Medulla oblongata (tissue), 1 donor: Measurements from ENCODE around the gene BCAR3.
"Not testable (repeated sequence)": the region's sequence is repeated elsewhere in the genome, so short reads cannot be mapped to it uniquely, and the experiment has no call there.

ENCODE experiments used
- DNase-seq: peaks from one replicate; pipeline ENCODE4 v3.0.0-alpha.2; 2015; ENCODE audit errors: extremely low spot score

BCAR3 gene

DNA sequence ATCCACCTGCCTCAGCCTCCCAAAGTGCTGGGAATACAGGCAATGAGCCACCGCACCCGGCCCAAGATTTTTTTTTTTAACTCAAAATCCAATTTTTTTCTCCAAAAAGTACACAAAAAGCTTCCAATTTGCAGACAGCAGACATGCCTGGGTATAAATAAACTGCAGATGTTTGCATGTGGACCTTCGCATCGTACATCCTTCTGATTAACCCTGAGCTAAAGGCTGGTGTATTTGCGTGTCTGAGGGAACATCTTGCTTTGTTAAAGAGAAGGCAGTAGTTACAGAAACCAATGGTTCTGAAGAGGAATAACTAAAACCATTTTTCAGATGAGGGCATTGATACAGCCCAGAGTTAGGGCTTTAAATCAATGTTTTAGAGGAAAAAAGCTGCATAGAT is 12.7 kb downstream of the BCAR3 start:
- DNase-seq: no peak

DNA sequence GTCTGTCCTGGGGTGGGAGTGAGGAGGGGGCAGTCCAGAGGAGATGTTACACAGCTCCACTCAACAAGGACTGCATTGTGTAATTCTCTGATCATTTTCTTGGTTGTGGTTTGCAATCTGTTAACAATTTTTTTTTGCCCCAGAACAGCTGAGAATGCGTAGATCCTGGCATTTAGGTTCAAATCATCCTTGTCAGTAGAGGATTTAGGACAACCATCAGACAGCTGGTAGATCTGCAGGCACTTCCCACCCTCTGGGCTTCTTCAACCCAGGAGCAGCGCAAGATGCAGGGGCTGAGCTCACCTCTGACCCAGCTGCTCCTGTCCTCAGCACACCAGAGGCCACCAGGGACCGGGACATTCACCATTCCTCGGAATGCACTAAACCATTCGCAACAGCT is 13.5 kb downstream of the BCAR3 start:
- DNase-seq: no peak

DNA sequence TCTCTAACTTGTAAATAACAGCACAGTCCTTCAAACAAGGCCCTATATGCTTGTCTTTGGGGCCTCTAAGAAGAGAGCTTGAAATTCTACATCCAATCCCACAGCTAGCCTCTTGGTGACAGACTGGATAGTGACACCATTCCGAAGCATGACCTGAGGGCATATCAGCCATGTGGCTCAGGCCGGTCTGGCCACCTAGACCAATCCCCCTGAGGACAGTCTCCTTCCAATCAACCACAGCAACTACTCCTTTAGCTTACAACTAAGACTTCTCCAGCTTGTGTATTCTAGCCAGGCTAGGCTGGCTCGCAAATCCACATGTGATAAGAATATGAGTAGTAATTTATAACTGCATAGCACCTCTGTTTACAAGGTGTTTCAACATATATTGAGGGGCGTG is 14.0 kb downstream of the BCAR3 start:
- DNase-seq: no peak

DNA sequence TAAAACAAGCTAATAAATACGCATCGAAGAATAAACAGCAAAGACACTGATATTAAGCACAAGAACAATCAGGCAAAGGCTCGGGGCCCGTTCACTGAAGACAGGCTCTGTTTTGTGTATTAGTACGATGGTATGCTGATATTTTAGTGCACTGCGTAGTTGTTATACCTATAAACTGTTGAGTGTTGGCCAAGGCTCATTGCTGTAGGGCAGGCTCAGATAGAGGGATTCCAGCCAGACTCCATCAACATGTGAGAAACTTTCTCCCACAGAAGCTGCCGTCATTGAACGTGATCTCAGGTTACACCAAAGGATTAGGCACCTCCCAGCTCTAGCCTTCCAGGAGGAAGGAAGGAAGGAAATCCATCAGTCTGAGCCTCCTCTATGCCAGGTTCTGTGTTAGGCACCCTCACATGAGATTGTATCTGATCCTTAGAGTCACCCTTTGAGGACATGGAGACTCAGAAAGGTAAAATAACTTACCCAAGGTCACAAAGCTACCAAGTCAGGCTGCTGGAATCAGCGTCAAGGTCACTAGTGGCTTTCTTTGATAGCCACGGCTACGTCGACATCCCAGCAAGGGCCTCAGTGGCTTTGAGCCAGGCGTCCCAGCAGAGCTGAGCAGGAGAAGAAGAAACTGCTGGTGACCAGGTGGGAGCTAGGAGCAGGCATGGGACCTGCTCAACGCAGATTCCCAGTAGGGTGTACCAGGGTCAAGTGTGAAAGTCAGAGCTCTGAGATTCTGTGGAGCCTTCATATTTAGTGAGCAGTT is 14.8 kb downstream of the BCAR3 start:
- DNase-seq: no peak

DNA sequence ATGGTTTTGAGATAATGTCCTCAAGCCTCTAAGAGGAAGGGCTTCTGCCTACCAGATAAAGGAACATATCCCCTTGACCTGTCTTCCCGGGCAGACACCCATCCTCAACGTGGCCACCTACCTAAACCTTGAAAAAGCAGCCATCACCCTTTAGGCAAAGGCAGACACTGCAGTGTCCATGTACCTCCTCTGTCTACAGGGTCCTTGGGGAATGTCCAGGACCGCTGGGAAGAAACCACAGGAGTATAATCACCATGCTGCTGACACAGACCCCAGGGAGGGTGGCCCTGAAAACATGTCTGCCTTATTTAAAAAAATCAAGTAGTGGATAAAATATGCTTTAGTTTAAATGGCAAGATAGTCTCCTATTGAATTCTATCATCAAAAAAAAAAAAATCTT is 16.6 kb downstream of the BCAR3 start:
- no peak for DNase-seq

DNA sequence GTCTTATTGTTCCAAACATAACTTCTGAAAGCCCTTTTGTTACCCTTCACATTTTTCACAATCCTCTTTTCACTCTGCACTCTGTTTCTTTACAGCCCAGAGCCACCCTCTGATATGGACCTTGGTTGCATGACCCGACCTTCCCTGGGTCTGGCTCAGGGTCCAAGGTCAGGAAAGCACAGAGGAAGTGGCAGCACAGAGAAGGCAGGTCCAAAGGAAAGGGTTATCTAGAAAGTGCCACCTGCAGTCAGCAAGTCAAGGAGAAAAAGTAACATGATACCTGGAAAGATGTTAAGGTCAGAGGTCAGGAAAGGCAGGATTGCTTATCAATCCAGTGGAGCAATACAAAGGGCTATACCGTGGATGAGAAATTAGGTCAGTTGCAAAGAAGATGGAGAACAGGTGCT is 18.4 kb downstream of the BCAR3 start:
- DNase-seq: no peak

DNA sequence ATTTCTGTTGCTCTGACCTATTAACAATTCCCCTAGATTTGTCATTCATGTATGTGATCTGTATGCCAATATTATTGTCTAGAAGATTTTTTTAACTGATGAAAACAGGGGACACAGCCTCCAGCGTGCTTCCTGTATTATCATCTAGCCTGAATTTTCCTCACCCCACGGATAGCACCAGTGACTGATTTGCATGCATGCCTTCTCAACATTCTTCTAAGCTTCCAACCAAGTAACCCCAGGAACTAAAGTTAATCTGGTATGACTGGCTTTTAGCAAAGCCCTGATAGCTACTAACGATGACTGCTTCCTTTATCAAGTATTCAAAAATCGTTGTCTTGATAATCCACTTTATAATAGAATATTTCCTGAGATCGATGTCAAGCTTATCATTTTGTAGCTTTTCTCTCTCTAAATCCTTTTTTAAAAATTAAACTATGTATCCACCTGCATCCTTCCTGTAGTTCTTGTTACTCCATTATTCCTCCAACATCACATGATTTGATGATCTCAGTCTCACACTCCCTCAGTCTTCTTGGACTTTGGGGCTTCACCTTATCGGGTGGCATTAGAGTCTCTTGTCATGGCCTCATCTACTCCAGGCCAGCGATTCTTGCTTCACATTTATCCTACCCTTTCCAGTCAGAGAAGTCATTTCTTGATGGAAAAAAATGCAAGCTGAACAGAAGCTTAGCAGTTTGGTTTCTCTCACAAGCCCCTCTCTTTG is 19.0 kb downstream of the BCAR3 start:
- peak; percentile 16 for DNase-seq

DNA sequence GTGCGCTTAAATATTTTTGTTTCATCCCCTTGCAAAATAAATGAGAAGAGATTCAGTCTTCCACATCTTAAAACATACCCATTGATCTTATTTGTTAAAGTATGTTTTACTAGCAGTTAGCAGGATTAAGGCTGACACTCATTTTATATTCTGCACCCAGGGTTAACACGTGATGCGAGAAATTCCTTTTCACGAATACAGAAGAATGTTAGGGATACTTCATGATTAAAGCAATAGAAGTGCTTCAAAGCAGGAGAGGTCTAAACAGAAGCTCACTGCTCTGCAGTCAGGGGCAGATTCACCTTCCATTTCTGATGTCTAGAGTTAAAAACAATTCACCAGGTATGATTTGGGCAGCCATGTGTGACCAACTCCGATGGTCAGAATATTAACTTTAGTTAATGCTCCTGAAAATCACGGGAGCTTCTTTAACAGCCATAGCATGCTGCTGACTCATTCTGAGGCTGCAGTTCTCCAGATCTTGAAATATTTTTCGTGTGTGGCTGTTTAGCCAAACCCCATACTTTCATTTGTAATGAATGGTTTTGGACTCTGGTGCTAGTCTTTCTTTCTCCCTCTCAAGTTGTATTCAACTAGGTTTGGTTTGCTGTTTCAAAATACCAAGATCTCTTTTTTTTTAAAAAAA is 19.7 kb downstream of the BCAR3 start:
- no peak for DNase-seq

DNA sequence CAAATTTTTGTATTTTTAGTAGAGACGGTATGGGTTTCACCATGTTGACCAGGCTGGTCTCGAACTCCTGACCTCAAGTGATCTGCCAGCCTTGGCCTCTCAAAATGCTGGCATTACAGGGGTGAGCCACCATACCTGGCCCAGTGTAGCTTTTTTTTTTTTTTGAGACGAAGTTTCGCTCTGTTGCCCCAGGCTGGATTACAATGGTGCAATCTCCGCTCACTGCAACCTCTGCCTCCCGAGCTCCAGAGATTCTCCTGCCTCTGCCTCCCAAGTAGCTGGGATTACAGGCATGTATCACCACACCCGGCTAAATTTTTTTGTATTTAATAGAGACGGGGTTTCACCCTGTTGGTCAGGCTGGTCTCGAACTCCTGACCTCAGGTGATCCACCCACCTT is 20.3 kb downstream of the BCAR3 start:
- not testable (repeated sequence) for DNase-seq

DNA sequence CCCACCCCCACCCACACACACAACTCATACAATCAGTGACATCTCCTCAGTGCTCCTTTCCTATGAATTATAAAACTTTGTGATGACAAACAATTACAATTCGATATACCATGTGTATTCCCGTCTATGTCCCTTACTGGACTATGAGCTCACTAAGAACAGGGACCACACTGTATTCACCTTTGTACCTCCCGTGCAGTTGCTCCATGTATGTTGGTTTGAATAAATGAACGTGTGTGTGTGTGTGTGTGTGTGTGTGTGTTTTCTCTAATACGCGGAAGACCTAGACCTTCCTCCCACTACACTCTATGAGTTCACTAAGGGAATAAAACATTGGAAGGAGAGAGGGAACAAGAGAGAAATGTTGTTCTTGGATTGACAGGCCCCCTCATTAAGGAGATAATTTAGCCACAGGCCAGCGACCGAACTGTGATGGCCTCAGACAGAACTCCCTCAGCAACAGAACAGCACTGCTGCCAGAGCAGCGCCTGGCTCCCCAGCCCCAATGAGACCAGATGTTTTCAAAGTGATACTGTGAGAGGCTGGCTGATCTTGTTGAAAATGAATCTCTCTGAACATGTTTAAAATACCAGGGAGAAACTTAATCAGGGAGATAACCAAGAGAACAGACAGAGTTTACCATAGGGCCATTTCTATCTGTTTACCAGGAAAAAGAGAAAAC is 21.7 kb downstream of the BCAR3 start:
- no peak for DNase-seq

DNA sequence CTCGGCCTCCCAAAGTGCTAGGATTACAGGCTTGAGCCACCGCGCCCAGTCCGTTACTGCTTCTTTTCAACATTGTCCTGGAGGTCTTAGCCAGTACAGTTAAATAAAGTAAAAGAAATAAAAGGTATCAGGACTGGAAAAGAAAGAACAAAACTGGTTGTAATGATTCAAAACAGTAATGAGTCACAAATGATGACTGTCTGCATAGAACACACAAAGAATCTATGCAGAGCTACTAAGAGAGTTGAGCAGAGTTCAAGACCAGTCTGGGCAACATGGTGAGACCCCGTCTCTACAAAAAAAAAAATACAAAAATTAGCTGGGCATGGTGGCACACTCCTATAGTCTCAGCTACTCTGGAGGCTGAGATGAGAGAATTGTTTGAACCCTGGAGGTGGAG is 23.4 kb downstream of the BCAR3 start:
- no peak for DNase-seq

DNA sequence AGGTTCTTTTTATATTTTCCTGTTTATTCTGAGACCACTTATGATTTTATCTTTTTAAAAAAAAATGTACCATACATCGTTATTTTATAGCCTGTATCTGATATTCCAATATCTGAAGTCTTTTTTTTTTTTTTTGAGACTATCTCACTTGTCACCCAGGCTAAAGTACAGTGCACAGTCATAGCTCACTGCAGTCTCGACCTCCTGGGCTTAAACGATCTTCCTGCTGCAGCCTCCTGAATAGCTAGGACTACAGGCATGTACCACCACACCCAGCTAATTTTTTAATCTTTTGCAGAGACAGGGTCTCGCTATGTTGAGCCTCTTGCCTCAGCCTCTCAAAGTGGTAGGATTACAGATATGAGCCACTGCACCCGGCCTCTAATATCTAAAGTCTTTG is 25.1 kb downstream of the BCAR3 start:
- no peak for DNase-seq

DNA sequence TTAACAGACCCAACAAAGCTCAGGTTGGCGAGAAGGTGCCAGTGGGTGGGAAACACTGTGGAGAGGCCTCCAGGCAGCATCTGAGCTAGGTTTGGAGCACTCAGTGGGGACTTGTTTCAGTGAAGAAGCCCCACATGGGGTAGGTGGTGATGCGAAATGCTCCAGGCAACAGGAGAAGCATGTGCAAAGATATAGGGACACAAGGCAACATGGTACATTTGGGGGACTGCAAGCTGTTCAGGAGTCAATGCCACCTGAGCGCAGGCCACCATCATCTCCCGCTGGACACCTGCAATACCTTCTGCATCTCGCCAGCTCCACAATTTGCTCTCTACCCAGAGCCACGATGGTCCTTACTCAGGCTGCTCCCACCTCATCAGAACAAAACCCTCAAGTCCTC is 28.0 kb downstream of the BCAR3 start:
- DNase-seq: no peak

DNA sequence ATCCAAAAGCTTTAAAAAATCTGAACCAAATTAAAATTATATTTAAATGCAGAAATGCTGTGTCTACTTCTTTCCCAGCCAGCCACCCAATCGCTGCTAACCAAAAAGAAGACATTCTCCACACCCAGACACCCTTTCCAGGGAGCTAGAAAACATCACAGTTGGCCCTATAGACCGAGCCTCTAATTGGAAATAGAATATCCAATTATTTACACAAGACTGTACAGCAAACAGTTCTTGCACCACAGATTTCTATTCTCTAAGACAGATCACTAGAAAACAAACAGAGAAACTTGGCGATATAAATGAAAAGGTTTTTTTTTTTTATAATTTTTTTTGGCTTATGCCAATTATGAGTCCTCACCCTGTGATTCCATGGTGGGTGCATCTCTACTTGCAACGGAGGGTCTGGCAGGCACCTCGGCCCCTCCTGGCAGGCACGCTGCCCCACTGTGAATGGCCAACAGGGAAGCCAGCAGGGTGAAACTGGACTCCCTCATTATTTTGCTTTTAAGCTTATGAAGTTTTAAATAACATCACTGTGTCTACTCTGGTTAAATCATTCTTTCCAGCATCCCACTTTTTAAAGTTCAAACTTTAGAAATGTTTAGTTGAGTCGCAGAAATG is 29.2 kb downstream of the BCAR3 start:
- no peak for DNase-seq

DNA sequence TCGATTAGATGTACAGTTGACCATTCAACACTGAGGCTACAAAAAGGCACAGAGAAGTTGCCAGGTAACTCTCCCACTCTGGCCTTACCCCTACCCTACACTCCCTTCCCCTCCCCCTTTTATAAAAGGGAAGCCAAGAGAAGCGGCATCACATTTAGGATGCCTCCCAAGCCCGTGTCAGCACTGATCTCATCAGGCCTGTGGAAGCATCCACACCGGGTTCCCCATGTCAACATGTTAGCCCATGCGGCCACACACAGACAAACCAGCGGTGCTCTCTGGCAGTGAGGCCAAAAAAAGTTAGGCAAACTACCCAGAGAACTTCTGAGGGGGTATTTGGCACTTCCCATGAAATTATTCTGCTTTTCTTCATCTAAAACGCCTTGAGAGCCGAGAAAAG is 29.9 kb downstream of the BCAR3 start:
- no peak for DNase-seq

DNA sequence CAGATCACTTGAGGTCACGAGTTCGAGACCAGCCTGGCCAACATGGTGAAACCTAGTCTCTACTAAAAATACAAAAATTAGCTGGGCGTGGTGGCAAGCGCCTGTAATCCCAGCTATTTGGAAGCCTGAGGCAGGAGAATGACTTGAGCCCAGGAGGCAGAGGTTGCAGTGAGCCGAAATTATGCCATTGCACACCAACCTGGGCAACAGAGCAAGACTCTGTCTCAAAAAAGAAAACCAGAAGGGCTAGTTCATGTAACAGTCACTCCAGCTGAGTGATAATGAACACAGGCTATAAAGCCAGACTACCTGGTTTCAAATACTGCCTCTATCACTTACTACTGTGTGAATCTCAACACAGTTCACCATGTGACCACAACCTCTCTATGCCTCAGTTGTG is 31.5 kb downstream of the BCAR3 start:
- DNase-seq: not testable (repeated sequence)

DNA sequence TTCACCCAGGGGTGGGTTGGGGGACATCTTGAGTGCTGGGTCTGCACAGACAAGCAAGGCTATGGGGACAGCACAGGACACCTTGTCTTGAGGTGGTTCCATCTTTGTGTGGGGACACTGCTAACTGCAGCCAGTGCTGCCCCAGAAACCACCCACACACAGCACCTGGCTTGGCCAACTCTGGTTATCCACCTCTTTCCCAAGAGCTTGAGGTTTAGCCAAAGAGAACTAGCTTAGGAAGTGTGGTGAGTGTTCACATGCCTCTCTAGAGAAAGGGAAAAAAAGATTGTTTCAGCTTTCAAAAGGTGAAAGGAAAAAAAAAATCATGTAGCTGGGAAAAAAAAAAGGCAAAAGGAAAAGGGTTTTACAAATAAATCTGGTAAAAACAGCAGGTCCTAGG is 32.4 kb downstream of the BCAR3 start:
- no peak for DNase-seq

DNA sequence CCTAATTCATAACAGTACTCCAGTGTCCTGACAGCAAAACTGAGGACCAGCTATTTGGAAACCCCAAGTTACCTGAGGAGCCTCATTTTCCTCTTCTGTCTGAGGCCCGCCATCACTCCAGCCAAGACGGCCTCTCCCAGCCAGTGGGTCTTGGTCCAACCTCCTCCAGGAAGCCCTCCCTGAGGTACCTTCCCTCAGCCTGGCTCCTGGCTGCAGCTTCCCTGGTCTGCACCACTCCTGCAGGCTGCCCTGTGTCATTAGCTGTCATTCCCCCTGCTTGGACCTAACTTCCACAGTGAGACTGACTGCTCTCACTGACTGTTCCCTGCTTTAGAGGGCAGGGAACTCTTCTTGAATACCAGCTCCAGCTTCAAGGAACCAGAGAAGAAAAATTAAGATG is 33.0 kb downstream of the BCAR3 start:
- no peak for DNase-seq

DNA sequence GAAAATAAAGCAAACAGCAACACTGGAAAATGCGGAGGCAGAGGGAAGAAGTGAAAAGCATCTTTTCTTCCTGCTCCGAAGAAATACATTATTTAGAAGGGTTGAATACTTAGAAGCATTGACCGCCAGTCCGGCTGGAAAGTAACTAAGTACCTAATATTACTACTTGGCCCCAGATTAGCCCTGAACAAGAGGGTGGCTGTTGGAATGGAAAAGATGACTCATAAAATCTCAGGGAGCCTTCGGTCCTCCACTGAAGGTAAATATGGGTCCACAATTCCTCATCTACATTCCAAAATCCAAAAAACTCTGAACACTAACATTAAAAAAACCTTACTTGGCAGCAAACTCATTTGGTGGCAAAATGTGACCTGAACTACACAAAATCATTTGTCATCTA is 40.1 kb downstream of the BCAR3 start:
- no peak for DNase-seq

DNA sequence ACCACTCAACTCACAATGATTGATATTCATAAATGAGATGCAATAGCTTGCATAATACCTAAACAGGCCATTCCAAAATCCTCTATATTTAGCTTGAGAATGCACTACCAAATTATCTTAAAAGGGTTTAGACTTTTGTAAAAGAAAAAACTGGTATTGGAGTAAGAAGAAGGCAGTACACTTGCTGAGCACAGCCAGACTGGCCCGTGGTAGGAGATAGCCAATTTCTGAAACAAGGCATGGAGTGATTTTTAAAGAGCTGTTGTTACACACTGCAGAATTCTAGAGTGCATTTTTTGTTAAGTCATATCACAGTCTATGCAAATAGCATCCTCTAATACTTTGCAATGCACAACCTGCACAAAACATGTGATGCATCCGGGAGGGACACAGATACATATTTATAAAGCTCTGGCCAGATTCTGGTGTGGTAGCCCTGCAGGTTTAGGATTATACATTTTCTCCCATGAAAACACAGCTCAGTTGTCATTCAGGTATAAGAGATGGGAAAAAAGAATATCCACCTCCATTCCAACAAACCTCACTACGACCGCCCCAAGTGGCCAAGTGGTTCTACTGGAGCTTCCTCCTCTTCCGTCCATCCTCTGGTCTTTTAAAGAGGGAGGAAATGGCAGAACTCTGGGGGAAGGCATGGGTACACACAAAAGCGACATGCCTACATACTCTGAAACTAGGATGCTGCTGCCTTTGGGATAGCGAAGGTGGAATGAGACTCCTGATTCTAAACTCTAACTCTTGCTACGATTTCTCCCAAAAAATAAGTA is 40.8 kb downstream of the BCAR3 start:
- no peak for DNase-seq

DNA sequence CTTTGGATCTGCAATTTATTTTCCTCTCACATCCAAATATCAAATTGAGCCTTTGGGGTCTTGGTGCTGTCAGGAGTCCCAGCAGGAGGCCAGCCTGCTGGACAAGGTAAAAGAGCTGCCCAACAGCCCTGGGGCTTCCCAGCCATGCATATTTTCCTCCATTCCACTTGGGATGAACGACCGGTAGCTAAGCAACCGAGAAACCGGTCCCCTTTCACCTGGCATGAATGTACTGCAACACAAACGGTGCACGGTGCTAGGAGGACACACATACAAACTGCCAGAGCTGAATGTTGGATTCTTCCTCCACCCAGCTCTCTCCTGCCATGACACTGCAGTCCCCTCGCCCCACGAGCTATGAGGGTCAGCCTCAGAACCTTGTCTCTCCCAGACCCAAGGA is 42.7 kb downstream of the BCAR3 start:
- no peak for DNase-seq
